ENCODE results near the gene NDUFV3.

The NDUFV3 gene

GRCh38 chr21:42858957-42859890, 33.9 kb upstream of the NDUFV3 start:
- no peaks in the 10 kb centered on the region for H3K27me3 ChIP-seq (ENCODE audit: insufficient read depth, insufficient read length)
- H3K9me3 ChIP-seq (ENCODE audit: insufficient read depth, low read length), result no peaks in the 10 kb centered on the region
- no peak overlapping the region for H3K9ac ChIP-seq (ENCODE audit: insufficient read length, low read depth)
- no peak for DNase-seq (ENCODE audit: low read depth, low spot score)
- peaks cover 10% of the 10 kb centered on the region for H3K4me1 ChIP-seq (ENCODE audit: insufficient read depth, insufficient read length)
- H3K36me3 ChIP-seq (ENCODE audit: insufficient read depth, insufficient read length, low read length), result peaks cover 94% of the 10 kb centered on the region
- H3K4me3 ChIP-seq (ENCODE audit: insufficient read length, low read depth), result no peak overlapping the region
- TF ChIP-seq YY1 (IDR thresholded peaks at IDR 0.05; ENCODE audit: insufficient read depth, insufficient read length) (no peak), ZNF274 (IDR thresholded peaks at IDR 0.05; ENCODE audit: low read depth, low read length) (no peak), SUZ12 (IDR thresholded peaks at IDR 0.05; ENCODE audit: extremely low read depth, insufficient read depth, insufficient read length) (no peak)

GRCh38 chr21:42859891-42860230, 33.2 kb upstream of the NDUFV3 start:
- no peak for TF ChIP-seq YY1 (IDR thresholded peaks at IDR 0.05; ENCODE audit: insufficient read depth, insufficient read length)
- TF ChIP-seq SUZ12 (IDR thresholded peaks at IDR 0.05; ENCODE audit: extremely low read depth, insufficient read depth, insufficient read length), result no peak
- TF ChIP-seq ZNF274 (IDR thresholded peaks at IDR 0.05; ENCODE audit: low read depth, low read length), result no peak
- Histone ChIP-seq H3K9me3 (ENCODE audit: insufficient read depth, low read length) (no peaks in the 10 kb centered on the region), H3K36me3 (ENCODE audit: insufficient read depth, insufficient read length, low read length) (peaks cover 94% of the 10 kb centered on the region), H3K4me3 (ENCODE audit: insufficient read length, low read depth) (no peak overlapping the region), H3K9ac (ENCODE audit: insufficient read length, low read depth) (no peak overlapping the region), H3K4me1 (ENCODE audit: insufficient read depth, insufficient read length) (peaks cover 16% of the 10 kb centered on the region), H3K27me3 (ENCODE audit: insufficient read depth, insufficient read length) (no peaks in the 10 kb centered on the region)
- no peak for DNase-seq (ENCODE audit: low read depth, low spot score)

GRCh38 chr21:42860345-42860744, 32.8 kb upstream of the NDUFV3 start:
- DNase-seq (ENCODE audit: low read depth, low spot score), result no peak
- Histone ChIP-seq H3K9me3 (ENCODE audit: insufficient read depth, low read length) (no peaks in the 10 kb centered on the region), H3K4me3 (ENCODE audit: insufficient read length, low read depth) (no peak overlapping the region), H3K27me3 (ENCODE audit: insufficient read depth, insufficient read length) (no peaks in the 10 kb centered on the region), H3K36me3 (ENCODE audit: insufficient read depth, insufficient read length, low read length) (peaks cover 94% of the 10 kb centered on the region), H3K4me1 (ENCODE audit: insufficient read depth, insufficient read length) (peaks cover 20% of the 10 kb centered on the region), H3K9ac (ENCODE audit: insufficient read length, low read depth) (peak overlapping the region; percentile 23)
- TF ChIP-seq ZNF274 (IDR thresholded peaks at IDR 0.05; ENCODE audit: low read depth, low read length) (no peak), YY1 (IDR thresholded peaks at IDR 0.05; ENCODE audit: insufficient read depth, insufficient read length) (no peak)

- peaks cover 24% of the 10 kb centered on the region for H3K4me1 ChIP-seq (ENCODE audit: insufficient read depth, insufficient read length)
- H3K27me3 ChIP-seq (ENCODE audit: insufficient read depth, insufficient read length), result no peaks in the 10 kb centered on the region
- no peaks in the 10 kb centered on the region for H3K9me3 ChIP-seq (ENCODE audit: insufficient read depth, low read length)
- no peak overlapping the region for H3K4me3 ChIP-seq (ENCODE audit: insufficient read length, low read depth)
- TF ChIP-seq YY1 (IDR thresholded peaks at IDR 0.05; ENCODE audit: insufficient read depth, insufficient read length), result no peak
- no peak for TF ChIP-seq ZNF274 (IDR thresholded peaks at IDR 0.05; ENCODE audit: low read depth, low read length)
- TF ChIP-seq SUZ12 (IDR thresholded peaks at IDR 0.05; ENCODE audit: extremely low read depth, insufficient read depth, insufficient read length), result no peak
- DNase-seq (ENCODE audit: low read depth, low spot score), result no peak
- peaks cover 94% of the 10 kb centered on the region for H3K36me3 ChIP-seq (ENCODE audit: insufficient read depth, insufficient read length, low read length)
- no peak overlapping the region for H3K9ac ChIP-seq (ENCODE audit: insufficient read length, low read depth)
Observed at GRCh38 chr21:42861311-42861847, 31.7 kb upstream of the NDUFV3 start.

DNA sequence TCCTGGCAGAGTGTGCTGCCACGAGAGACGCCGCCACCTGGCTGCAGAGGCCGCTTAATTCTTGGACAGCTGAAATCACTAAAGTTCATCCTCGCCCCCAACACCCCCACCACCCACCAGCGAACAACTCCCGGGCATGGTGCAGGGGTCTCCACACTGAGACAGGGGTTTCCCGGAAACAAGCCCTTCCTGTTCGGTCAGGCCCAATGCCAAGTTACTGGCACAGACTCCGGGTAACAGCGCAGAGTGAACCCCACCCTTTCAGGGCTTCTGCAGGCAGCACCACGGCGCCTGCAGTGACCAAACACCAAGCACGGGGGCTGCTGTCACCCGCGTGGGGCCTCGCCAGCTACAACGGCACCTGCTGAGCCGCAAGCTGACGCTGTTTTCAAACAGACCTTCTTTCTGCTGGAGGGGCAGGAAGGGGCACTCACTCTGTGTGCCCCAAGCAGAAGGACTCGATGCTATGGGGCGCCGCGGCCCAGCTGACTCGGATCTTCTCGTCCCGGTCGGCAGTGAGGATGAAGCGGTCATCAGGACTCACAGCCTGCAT, 31.2 kb upstream of the NDUFV3 start:
- no peak for DNase-seq (ENCODE audit: low read depth, low spot score)
- Histone ChIP-seq H3K4me3 (ENCODE audit: insufficient read length, low read depth) (no peak overlapping the region), H3K9me3 (ENCODE audit: insufficient read depth, low read length) (no peaks in the 10 kb centered on the region), H3K27me3 (ENCODE audit: insufficient read depth, insufficient read length) (no peaks in the 10 kb centered on the region), H3K4me1 (ENCODE audit: insufficient read depth, insufficient read length) (peaks cover 30% of the 10 kb centered on the region), H3K9ac (ENCODE audit: insufficient read length, low read depth) (no peak overlapping the region), H3K36me3 (ENCODE audit: insufficient read depth, insufficient read length, low read length) (peaks cover 94% of the 10 kb centered on the region)
- TF ChIP-seq ZNF274 (IDR thresholded peaks at IDR 0.05; ENCODE audit: low read depth, low read length) (no peak), SUZ12 (IDR thresholded peaks at IDR 0.05; ENCODE audit: extremely low read depth, insufficient read depth, insufficient read length) (no peak), YY1 (IDR thresholded peaks at IDR 0.05; ENCODE audit: insufficient read depth, insufficient read length) (no peak)

GRCh38 chr21:42862774-42863503, 30.2 kb upstream of the NDUFV3 start:
- H3K9me3 ChIP-seq (ENCODE audit: insufficient read depth, low read length), result no peaks in the 10 kb centered on the region
- no peak overlapping the region for H3K9ac ChIP-seq (ENCODE audit: insufficient read length, low read depth)
- H3K4me1 ChIP-seq (ENCODE audit: insufficient read depth, insufficient read length), result peaks cover 31% of the 10 kb centered on the region
- peak; percentile 40 for DNase-seq (ENCODE audit: low read depth, low spot score)
- H3K27me3 ChIP-seq (ENCODE audit: insufficient read depth, insufficient read length), result no peaks in the 10 kb centered on the region
- H3K36me3 ChIP-seq (ENCODE audit: insufficient read depth, insufficient read length, low read length), result peaks cover 93% of the 10 kb centered on the region
- H3K4me3 ChIP-seq (ENCODE audit: insufficient read length, low read depth), result no peak overlapping the region
- TF ChIP-seq YY1 (IDR thresholded peaks at IDR 0.05; ENCODE audit: insufficient read depth, insufficient read length) (no peak), ZNF274 (IDR thresholded peaks at IDR 0.05; ENCODE audit: low read depth, low read length) (no peak), SUZ12 (IDR thresholded peaks at IDR 0.05; ENCODE audit: extremely low read depth, insufficient read depth, insufficient read length) (no peak)

GRCh38 chr21:42863504-42863870, 29.6 kb upstream of the NDUFV3 start:
- no peak overlapping the region for H3K4me3 ChIP-seq (ENCODE audit: insufficient read length, low read depth)
- no peak for DNase-seq (ENCODE audit: low read depth, low spot score)
- H3K9ac ChIP-seq (ENCODE audit: insufficient read length, low read depth), result no peak overlapping the region
- peaks cover 35% of the 10 kb centered on the region for H3K4me1 ChIP-seq (ENCODE audit: insufficient read depth, insufficient read length)
- peaks cover 93% of the 10 kb centered on the region for H3K36me3 ChIP-seq (ENCODE audit: insufficient read depth, insufficient read length, low read length)
- no peaks in the 10 kb centered on the region for H3K9me3 ChIP-seq (ENCODE audit: insufficient read depth, low read length)
- no peaks in the 10 kb centered on the region for H3K27me3 ChIP-seq (ENCODE audit: insufficient read depth, insufficient read length)
- TF ChIP-seq YY1 (IDR thresholded peaks at IDR 0.05; ENCODE audit: insufficient read depth, insufficient read length) (no peak), SUZ12 (IDR thresholded peaks at IDR 0.05; ENCODE audit: extremely low read depth, insufficient read depth, insufficient read length) (no peak), ZNF274 (IDR thresholded peaks at IDR 0.05; ENCODE audit: low read depth, low read length) (no peak)
